GM12878 (cell line): ENCODE results near the gene NSUN2.

Experiments
- ASH2L ChIP-seq: fragments of 300-600, 200-600 bp; sonication (generic); IDR thresholded peaks from 2 replicates; pipeline ENCODE4 v1.6.1; 2017; ENCODE audit warnings: low read depth, mild to moderate bottlenecking, borderline replicate concordance
- CBFB ChIP-seq: IDR thresholded peaks from 2 replicates; pipeline ENCODE4 v1.6.1; 2016; ENCODE audit warnings: antibody characterized with exemption, low read depth
- CEBPB ChIP-seq, 2 experiments: fragments of 150-350 bp in 1 of 2; IDR thresholded peaks; 2 replicates each; pipeline ENCODE4 v1.6.1; 2012 to 2014; ENCODE audit warnings: low read depth in 2 of 2, low read length in 2 of 2, borderline replicate concordance in 1 of 2, inconsistent platforms in 1 of 2
- CTCF ChIP-seq, 3 experiments: IDR thresholded peaks in 2 of 3; conservative IDR thresholded peaks in 1 of 3; 2 replicates each; pipeline ENCODE4 v1.5.1; 2011; ENCODE audit warnings: low read depth in 3 of 3, low read length in 3 of 3, mild to moderate bottlenecking in 3 of 3, control low read depth in 2 of 3, moderate library complexity in 2 of 3, inconsistent platforms in 1 of 3, mixed read lengths in 1 of 3; ENCODE audit not compliant: control insufficient read depth in 2 of 3, insufficient read depth in 1 of 3; ENCODE audit errors: extremely low read depth in 1 of 3
- GATAD2B ChIP-seq: fragments of 450-650 bp; conservative IDR thresholded peaks from 2 replicates; pipeline ENCODE4 v1.6.1; 2017; ENCODE audit warnings: low read depth, mild to moderate bottlenecking, moderate library complexity
- HCFC1 ChIP-seq: fragments of 150-350 bp; IDR thresholded peaks from 2 replicates; pipeline ENCODE4 v1.6.1; 2014; ENCODE audit warnings: low read length
- HDAC6 ChIP-seq: fragments of 200-600 bp; sonication (generic); IDR thresholded peaks from one replicate; pipeline ENCODE4 v1.8.0; 2017; ENCODE audit warnings: antibody characterized with exemption; ENCODE audit not compliant: unreplicated experiment
- POLR2AphosphoS5 ChIP-seq: IDR thresholded peaks from 2 replicates; pipeline ENCODE4 v1.6.1; 2011; ENCODE audit warnings: mild to moderate bottlenecking, low read length, inconsistent platforms
- TAF1 ChIP-seq: IDR thresholded peaks from 2 replicates; pipeline ENCODE4 v1.6.1; 2011; ENCODE audit warnings: mild to moderate bottlenecking, low read depth, low read length, borderline replicate concordance
- TF ChIP-seq, protein P1 (sequence below): fragments of 450-650 bp; formaldehyde crosslinking; IDR thresholded peaks from 2 replicates; pipeline ENCODE4 v1.5.0; 2022; ENCODE audit warnings: mild to moderate bottlenecking, missing genetic modification characterization

GRCh38 chr5:6596388-6596787 is 36.5 kb downstream of the NSUN2 start:
- TF ChIP-seq CTCF (IDR thresholded peaks at IDR 0.05 in 2 of 3, conservative IDR thresholded peaks at IDR 0.05 in 1 of 3; ENCODE audit: control insufficient read depth in 2 of 3, extremely low read depth in 1 of 3, insufficient read depth in 1 of 3, low read depth in 3 of 3, low read length in 3 of 3) = no peak
- TF ChIP-seq GATAD2B = no peak
- no peak for TF ChIP-seq HDAC6
- no peak for TF ChIP-seq POLR2AphosphoS5
- TF ChIP-seq ASH2L = no peak
- no peak for TF ChIP-seq CEBPB (IDR thresholded peaks at IDR 0.05; ENCODE audit: borderline replicate concordance in 1 of 2, low read depth in 2 of 2, low read length in 2 of 2)
- TF ChIP-seq CBFB = no peak
- TF ChIP-seq, protein P1, sequence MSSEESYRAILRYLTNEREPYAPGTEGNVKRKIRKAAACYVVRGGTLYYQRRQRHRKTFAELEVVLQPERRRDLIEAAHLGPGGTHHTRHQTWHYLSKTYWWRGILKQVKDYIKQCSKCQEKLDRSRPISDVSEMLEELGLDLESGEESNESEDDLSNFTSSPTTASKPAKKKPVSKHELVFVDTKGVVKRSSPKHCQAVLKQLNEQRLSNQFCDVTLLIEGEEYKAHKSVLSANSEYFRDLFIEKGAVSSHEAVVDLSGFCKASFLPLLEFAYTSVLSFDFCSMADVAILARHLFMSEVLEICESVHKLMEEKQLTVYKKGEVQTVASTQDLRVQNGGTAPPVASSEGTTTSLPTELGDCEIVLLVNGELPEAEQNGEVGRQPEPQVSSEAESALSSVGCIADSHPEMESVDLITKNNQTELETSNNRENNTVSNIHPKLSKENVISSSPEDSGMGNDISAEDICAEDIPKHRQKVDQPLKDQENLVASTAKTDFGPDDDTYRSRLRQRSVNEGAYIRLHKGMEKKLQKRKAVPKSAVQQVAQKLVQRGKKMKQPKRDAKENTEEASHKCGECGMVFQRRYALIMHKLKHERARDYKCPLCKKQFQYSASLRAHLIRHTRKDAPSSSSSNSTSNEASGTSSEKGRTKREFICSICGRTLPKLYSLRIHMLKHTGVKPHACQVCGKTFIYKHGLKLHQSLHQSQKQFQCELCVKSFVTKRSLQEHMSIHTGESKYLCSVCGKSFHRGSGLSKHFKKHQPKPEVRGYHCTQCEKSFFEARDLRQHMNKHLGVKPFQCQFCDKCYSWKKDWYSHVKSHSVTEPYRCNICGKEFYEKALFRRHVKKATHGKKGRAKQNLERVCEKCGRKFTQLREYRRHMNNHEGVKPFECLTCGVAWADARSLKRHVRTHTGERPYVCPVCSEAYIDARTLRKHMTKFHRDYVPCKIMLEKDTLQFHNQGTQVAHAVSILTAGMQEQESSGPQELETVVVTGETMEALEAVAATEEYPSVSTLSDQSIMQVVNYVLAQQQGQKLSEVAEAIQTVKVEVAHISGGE (CRISPR knock-in tag) = no peak
- TF ChIP-seq TAF1 = no peak
- TF ChIP-seq HCFC1 = no peak
